ENCODE results near the gene DTYMK.

DNA sequence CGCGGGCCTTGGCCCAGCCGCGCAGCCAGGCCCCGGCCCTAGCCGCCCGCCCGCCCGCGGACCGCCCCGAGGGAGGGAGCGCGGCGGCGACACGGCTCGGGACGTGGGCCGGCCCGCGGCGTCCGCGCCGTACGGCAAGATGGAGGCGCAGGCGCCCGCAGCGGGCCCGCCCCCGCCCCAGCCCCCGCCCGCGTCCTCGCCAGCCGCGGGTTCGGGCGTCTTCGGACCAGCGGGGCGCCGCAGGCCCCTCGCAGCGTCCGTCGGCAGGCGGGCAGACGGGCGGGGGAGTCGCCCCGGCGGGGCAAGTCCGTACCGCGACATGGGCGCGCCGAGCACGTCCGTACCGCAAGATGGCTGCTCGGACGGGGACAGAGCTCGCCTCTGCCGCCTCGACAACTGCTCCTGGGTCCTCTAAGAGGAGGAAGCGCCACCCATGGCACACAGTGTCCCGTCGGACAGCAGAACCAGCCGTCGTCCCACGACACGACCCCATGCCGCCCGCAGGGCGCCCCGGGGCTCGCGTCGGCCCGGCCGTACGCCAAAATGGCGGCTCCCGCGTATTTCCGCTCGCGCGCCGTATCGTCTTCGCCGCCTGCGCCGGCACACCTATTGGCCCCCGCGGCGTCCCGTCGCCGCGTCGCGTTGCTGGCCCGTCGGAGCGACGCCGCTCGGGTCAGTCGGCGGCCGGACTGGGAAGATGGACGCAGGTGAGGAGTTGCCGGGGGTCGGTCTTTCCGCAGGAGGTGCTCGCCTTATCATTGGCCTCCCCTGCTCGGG lies 49.4 kb downstream of the DTYMK start, which contains the start of the genes ATG4B and THAP4:
- TF ChIP-seq EZH2 (IDR thresholded peaks at IDR 0.05; ENCODE audit: insufficient read depth, poor library complexity, severe bottlenecking) (no peak), EZH2phosphoT487 (IDR thresholded peaks at IDR 0.05; ENCODE audit: insufficient read depth, low read depth) (no peak)
